ENCODE data around the gene FAM81B.
"Not testable (repeated sequence)": the region's sequence is repeated elsewhere in the genome, so short reads cannot be mapped to it uniquely, and the experiment has no call there.

The FAM81B gene, protein sequence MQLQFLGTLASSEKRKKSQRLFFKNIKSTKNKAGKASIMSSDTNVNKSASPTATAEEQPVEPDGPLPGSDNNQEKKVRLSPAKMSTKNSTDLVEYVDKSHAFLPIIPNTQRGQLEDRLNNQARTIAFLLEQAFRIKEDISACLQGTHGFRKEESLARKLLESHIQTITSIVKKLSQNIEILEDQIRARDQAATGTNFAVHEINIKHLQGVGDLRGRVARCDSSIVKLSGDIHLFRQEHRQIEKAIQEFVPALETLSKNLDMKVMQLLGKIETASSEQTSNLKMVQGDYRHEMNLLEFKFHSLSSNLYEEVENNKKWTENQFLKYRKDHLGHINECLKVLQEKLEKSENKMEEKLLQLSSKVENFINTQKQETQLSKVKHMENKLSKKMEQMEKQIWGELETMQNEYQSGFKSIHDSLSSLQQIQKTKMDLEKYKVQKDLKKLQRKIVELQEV

GRCh38 chr5:95390812-95391492, at the start of gene FAM81B:
Gene FAM81B (plus strand): TSS chr5:95391366. CDS start chr5:95391390, 24 bp downstream.
- DNase-seq (ENCODE audit: low read depth in 1 of 2, low spot score in 1 of 2): no peak

DNA sequence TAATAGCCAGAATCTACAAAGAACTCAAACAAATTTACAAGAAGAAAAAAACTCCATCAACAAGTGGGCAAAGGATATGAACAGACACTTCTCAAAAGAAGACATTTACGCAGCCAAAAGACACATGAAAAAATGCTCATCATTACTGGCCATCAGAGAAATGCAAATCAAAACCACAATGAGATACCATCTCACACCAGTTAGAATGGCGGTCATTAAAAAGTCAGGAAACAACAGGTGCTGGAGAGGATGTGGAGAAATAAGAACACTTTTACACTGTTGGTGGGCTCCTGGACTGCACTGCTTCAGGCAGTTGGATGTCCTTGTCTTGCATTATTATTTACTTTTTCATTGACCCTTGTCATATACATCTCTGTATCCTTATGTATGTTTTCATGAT, 49.7 kb upstream of the FAM81B start:
- DNase-seq (ENCODE audit: low read depth in 1 of 2, low spot score in 1 of 2): not testable (repeated sequence)

DNA sequence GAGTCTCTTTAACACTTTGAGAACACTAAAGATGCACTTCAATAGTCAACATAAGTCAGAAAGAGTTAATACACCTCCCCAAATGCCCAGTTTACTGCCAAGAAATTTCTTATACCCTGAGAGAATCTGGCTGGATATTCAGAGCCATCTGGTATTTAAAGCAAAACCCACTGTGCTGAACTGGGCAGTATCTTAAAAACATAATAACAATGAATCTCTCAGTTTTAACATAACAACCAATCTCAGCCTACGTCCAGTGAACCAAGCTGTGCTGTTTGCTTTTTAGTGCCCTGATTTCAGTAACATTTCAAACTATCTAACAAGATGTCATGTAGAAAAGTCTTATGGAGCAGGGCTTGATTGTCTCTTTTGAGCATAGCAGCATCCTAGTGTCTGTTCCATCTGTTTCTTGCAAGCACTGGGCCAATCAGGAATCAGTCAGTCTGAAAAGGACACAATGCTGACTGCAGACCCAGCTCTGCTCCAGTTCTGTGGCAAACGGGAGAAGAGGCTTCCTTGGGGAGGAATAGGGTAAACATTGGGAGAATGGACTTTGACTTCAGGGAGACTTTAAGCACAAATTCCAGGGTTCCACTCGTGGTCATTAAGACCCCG, 43.6 kb upstream of the FAM81B start:
- no peak for DNase-seq (ENCODE audit: low read depth in 1 of 2, low spot score in 1 of 2)

DNA sequence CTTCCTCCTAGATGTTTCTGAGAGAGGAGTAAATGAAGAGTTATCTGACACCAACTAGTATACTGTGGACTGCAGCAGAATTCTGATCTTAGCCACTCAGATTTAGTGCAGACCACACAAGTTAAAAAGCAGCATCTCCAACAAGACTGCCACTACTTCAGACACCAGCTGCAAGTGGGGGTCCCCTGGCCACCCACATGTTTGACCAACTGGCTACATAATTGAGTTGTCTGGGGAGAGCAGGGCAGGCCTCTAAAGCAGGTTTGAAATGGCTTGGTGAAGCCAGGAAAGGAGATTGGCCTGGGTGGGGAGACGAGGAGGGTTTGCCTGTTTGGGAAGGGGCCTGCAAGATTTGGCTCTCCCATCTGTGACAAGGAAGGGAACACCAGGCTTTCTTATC, 40.5 kb upstream of the FAM81B start:
- DNase-seq (ENCODE audit: low read depth in 1 of 2, low spot score in 1 of 2): no peak

GRCh38 chr5:95352691-95353090, 38.5 kb upstream of the FAM81B start:
- DNase-seq (ENCODE audit: low read depth in 1 of 2, low spot score in 1 of 2): no peak

GRCh38 chr5:95358320-95358719, 32.8 kb upstream of the FAM81B start:
- DNase-seq (ENCODE audit: low read depth in 1 of 2, low spot score in 1 of 2): no peak

DNA sequence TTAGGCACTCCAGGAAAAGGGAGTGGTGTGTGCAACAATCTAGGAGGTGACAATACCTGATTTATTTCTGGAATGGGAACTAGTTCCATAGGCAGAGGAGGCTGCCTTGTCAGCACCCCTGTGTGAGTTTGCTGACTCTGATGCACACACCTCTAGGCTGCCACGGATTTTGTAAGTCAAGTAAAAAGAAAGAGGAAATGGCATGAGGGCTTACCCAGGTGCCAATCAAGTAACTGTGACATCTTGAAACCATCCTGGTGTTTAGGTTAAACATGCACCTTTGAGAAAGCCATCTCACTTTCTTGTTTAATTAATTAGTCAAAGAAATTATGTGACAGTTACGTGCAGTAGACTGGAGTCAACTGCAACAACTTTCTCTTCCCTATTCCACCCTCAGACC, 32.3 kb upstream of the FAM81B start:
- no peak for DNase-seq (ENCODE audit: low read depth in 1 of 2, low spot score in 1 of 2)

- not testable (repeated sequence) for DNase-seq (ENCODE audit: low read depth in 1 of 2, low spot score in 1 of 2)
Measured at GRCh38 chr5:95360667-95361066, 30.5 kb upstream of the FAM81B start.

GRCh38 chr5:95365302-95366095, 25.7 kb upstream of the FAM81B start:
- no peak for DNase-seq (ENCODE audit: low read depth in 1 of 2, low spot score in 1 of 2)

DNA sequence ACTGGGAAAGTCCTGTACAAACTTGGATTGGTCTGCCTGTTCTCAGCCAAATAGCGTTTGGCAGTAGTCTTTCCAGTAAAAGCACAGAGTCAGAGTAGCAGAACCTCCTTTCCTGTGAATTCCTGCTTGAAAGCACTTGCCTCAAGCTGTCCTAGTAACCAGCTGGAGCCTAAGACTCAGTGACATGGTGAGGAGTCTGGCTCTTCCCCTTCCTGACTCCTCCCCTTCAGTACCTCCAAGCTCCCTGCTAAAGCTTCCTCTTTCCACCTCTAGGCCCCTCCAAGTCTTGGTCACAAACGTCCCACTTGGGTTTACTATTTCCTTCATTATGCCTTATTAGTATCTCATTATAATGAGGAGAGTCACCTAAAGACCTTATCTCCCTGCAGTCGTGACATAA, 21.4 kb upstream of the FAM81B start:
- no peak for DNase-seq (ENCODE audit: low read depth in 1 of 2, low spot score in 1 of 2)

GRCh38 chr5:95374061-95374460, 17.1 kb upstream of the FAM81B start:
- DNase-seq (ENCODE audit: low read depth in 1 of 2, low spot score in 1 of 2): no peak

GRCh38 chr5:95375591-95375990, 15.6 kb upstream of the FAM81B start:
- DNase-seq (ENCODE audit: low read depth in 1 of 2, low spot score in 1 of 2): no peak

GRCh38 chr5:95379133-95379532, 12.0 kb upstream of the FAM81B start:
- no peak for DNase-seq (ENCODE audit: low read depth in 1 of 2, low spot score in 1 of 2)

DNA sequence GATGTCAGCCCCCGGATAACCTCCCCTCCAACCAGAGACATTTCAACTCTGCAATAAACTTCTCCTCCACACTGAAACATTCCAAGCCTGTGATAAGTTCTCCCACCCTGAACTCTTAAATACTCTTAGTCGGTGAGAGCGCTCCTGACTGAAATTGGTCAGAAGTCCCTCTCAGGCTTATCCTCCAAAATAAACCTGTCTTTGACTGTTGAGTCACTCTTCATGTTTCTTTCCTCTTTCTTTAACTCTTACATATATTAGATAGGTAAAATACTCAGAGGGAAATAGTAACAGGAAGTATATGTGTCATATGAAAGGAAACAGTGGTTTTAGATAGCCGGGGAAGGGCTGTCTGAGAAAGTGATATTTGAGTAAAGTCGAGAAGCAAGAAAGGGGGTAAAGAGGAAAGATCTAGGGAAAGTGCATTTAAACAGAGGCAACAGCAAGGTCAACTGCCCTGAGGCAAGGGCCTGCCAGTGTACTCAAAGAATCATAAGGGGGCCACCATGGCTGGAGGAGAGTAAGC, 11.0 kb upstream of the FAM81B start:
- no peak for DNase-seq (ENCODE audit: low read depth in 1 of 2, low spot score in 1 of 2)

- no peak for DNase-seq (ENCODE audit: low read depth in 1 of 2, low spot score in 1 of 2)
Measured at GRCh38 chr5:95382801-95383200, 8.4 kb upstream of the FAM81B start.

GRCh38 chr5:95384485-95385213, 6.5 kb upstream of the FAM81B start:
- DNase-seq (ENCODE audit: low read depth in 1 of 2, low spot score in 1 of 2): no peak

DNA sequence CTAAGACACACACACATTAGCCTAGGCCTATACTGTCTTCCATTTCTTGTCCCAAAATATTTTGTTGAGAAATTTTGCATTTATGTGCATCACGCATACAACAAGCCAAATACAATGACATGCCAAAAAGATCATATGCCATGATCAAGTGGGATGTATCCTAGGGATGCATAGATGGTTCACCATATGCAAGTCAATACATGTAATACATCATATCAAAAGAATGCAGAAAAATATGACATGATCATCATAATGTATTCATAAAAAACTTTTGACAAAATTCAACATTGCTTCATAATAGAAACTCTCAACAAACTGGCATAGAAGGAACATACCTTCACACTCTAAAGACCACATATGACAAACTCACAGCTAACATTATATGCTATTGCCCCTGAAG, 5.8 kb upstream of the FAM81B start:
- no peak for DNase-seq (ENCODE audit: low read depth in 1 of 2, low spot score in 1 of 2)

DNA sequence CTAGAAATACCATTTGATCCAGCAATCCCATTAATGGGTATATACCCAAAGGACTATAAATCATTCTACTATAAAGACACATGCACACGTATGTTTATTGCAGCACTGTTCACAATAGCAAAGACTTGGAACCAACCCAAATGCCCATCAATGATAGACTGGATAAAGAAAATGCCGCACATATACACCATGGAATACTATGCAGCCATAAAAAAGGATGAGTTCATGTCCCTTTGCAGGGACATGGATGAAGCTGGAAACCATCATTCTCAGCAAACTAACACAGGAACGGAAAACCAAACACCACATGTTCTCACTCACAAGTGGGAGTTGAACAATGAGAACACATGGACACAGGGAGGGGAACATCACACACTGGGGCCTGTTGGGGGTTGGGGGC, 799 bp downstream of the FAM81B start:
- DNase-seq (ENCODE audit: low read depth in 1 of 2, low spot score in 1 of 2): not testable (repeated sequence)

DNA sequence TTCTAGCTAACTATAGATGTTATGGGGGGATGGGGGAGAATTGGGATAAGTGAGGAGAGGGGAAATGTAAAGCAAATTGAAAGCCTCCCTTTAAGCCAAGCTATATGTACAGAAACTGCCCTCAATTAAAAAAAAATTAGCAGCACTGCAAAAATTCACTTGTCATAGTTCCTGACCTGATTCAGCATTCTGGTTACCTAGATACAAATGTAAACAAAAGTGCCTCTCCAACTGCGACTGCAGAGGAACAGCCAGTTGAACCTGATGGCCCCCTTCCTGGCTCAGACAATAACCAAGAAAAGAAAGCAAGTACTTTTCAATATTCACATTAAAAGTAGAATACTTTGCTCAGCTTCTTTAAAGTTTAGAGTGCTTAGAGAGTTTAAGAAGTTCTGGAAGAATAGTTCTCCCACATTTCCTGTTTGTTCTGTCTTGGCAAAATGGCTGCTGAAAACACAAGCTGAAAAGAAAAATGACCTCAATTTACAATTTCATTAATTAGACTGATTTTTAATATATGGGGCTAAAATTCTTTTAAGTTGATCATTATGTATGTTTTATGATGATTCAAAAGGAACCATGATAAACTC, 1.5 kb downstream of the FAM81B start:
- no peak for DNase-seq (ENCODE audit: low read depth in 1 of 2, low spot score in 1 of 2)

DNA sequence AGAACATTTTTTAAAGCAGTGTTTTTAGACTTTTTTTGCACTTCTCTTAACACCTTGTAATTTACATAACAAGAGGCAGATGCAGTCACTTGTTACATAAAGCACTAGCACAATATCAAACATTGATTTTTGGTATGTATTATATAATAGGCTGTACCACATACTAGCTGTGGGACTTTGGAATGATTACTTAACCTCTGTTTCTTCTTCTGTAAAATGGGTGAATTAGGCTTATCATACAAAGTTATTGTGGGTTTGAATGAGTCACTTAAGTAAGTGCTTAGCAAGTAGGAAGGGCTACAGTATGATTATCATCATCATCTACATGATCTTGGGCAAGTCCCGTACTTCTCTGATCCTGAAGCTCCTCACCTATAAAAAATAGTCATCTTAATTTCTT, 2.1 kb downstream of the FAM81B start:
- no peak for DNase-seq (ENCODE audit: low read depth in 1 of 2, low spot score in 1 of 2)

Data from activated T-helper 1 cell treated with anti-CD3 and anti-CD28 coated beads, Interleukin-2, amount 50 U/mL, for 16 hours (primary cell).